ENCODE results near the gene USP20.
"Not testable (repeated sequence)": the region's sequence is repeated elsewhere in the genome, so short reads cannot be mapped to it uniquely, and the experiment has no call there.

The USP20 gene

DNA sequence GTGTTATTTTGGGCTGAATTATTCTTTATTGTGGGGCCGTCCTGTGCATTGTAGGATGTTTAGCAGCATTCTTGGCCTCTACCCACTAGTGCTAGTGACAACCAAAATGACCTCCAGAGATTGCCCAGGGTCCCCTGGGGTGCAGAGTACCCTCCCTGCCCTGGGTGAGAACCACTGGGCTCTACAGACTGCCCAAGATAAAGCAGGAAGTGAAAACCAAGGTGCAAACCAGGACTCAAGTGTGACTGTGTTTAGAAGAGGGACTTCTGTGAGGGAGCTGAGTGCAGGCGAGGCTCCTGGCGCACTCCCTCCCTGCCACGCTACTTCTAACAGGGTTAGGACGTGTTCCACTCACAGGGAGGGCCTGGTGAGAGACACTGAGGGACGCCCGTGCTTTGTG lies 41.6 kb downstream of the USP20 start:
- DNase-seq, result no peak

DNA sequence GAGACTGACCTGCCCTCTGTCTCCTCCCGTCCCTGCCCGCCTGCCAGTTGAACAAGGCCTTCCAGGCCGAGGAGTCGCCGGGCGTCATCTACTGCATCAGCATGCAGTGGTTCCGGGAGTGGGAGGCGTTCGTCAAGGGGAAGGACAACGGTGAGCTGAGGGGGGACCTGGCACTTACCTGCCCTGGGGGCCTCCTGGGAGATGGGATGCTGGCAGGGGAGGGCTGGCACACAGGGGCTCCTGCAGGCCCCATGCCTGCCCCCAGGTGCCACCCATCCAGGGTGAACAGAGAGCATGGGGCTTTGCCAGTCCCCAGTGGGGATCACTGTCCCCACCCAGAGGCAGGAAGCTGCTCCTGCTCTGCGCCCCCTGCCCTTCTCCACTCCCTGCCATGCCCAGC lies 43.0 kb downstream of the USP20 start:
- no peak for DNase-seq

DNA sequence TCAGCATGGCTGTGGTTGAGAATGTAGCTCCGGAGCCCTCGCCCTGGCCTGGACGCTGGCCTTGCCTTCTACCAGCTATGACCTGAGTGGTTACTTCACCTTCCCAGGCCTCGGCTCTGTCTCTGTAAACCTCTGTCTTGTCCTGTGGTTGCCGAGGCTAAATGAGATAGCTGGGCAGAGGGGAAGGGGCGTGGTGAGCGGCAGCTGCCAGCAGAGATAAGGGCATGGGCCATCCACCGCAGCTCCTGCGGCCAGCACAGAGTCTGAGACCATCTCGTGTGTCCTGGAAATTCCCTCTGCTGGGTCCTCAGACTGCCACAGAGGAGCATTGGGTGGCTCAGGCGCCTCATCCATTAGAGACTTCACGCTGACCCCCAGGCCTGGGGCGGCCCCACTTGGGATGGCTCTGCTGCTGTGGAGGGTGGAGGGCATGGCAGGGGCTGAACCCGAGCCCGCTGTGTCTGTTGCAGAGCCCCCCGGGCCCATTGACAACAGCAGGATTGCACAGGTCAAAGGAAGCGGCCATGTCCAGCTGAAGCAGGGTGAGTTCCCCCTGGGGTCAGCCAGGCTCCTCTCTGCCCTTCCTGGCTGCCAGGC lies 43.9 kb downstream of the USP20 start:
- no peak for DNase-seq

DNA sequence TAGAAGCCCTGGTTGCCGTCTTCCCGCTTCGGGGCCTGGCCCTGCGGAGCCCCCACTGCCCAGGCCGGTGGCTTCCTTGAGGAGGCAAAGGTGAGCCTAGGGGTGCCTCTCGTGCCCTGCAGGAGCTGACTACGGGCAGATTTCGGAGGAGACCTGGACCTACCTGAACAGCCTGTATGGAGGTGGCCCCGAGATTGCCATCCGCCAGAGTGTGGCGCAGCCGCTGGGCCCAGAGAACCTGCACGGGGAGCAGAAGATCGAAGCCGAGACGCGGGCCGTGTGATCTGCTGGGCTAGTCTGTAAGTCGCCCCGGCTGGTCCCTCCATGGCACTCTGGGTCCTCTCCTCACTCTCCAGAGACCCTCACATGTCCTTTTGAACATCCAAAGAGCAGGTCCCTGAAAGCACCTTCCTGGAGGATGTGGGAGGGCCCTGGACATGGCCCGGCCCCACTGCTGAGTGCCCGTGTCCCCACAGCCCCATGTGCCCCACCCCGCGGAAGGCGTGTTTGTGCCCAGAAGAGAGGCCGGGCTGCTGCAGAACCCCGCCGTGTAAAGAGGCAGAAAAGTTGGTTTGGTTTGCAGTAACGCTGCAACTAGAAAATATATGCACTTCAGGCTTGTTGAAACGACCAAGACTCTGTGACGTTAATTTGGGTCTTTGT lies 44.9 kb downstream of the USP20 start:
- DNase-seq, result no peak

DNA sequence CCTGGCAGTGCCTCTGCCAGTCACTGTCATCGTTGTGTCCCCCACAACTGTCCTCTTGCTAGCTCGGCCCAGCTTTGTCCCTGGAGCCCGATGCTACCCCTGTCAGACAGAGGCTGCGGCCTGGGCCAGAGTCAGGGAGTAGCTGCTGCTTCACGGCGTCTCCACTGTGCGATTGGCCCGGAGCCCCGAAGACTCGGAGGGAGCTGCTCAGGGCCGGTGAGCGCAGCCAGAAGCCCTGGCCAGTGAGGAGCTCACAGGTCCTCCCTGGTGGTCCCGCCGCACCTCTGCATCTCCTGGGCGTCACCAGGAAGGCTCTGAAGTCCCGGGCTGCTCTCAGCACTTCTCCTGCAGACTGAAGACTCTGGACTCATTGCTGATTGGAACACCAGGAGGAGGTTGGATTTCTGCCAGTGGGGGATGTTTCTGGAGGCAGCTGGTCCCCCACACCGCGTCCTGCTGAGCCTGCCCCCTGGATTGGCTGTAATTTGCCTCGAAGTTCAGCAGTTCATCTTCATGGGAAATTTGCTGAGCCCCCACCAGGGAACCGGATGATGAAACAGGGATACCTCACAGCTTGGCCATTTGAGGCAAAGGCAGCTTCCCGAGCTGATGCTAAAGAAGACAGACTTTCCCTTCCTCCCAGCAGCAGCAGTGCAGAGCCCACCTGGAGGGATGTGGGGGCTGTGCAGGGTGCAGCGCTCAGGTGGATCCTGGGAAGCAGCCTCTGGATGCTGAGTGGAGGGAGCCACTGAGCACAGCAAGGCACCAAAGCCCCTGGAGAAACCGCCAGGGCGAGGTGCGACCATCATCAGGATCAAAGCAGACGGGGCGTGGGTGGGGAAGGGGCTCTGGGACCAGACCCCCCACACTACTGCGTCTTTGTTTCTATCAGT lies 45.6 kb downstream of the USP20 start:
- no peak for DNase-seq

DNA sequence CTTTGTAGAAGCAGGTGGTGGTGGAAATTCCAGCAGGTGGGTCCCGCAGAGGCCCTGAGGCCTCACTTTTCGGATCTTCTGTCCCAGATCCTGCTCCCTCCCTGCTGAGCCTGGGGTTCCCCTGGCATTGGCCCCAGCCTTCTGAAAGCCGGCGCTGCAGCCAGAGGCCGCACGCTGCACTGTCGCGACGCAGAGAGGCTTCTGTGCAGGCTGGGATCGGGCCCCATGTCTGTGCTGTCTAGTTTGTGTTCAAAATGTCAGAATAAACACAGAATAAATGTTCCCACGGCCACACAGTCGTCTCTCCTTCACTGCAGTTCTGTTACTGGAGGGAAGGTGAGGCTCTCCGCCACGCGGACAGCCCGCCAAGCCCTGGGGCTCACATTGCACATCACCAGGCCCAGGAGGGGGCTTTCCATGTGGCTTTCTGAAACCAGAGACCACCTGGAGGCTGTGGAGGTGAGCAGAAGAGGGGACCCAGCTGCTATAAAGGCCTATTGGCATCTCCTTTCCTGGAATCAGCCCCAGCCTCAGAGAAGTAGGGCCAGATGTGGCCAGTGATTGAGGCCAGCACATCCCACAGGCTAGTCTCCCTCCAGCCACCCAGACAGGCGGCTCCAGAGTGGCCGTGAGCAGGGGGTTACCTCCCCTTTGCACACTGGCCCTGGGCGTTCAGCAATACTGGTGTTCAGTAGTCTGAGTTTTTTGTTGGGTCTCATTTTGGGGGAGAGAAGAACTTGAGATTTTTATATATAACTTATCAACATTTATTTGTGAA lies 46.5 kb downstream of the USP20 start:
- no peak for DNase-seq

DNA sequence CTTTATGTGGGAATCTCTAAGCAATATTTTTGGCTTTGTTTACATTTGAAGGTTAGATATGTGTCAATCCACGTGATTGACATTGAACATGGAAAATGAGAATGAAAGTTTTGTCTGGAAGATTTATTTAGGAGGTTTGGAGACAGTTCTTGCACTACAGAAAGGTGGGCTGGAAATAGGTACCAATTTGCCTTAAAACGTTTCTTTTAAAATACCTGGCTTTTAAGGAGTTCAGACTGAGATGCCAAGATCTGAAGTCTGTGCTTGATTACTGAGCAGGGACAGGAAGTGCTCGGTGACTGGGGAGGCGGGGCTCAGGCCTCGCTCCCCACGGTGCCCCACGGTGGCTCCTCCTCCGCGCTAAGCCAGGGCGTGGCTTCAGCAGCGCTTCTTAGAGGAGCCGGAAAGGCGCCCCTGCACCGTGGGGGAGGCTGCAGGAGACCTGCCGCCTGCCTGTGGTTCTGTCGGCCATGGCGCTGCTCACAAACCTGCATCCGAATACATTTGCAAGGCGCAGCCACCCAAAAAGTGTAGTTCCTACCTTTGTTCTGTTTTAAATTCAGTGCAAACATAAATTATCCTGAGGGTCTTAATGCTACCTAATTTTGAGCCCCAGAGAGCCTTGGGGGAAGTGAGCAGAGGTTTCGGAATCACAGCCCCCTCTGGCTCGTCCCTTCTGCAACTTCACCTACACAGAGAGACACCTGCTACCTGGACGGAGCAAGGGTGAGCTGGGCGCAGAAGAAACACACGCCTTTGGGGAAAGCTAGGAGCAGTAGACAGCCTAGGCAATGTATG lies 49.2 kb downstream of the USP20 start:
- peak; percentile 94 to 96 for DNase-seq

DNA sequence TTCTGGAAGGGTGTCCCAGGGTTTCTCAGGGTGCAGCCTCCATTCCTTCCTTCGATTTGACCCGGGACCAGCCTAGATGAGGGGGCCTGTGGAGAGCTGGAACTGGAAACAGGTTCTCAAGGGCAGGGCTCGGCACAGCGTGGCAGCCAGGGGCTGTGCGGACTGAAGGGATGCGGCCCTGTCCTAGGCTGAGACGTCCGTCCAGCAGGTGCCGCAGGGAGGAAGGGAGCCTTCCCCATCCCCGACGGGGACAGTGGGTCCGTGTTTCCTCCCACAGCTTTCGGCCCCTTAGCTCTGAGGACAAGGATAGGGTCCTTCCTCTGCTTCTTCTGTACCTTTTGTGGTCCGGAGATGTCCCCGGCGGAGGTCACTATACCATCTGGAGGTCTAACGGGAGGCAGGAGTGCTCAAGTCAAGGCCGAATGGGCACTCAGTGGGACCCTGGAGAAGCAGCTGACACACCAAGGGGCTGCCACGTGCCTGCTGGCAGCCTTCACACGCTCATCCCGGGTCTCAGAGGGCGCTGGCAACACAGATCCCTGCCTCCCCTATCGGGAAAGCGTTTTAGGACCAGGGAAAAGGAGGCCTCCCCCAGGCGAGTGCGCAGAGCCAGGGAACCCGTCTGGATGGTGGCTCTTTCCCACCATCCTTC lies 49.9 kb downstream of the USP20 start:
- DNase-seq, result peak; percentile 24 to 34

DNA sequence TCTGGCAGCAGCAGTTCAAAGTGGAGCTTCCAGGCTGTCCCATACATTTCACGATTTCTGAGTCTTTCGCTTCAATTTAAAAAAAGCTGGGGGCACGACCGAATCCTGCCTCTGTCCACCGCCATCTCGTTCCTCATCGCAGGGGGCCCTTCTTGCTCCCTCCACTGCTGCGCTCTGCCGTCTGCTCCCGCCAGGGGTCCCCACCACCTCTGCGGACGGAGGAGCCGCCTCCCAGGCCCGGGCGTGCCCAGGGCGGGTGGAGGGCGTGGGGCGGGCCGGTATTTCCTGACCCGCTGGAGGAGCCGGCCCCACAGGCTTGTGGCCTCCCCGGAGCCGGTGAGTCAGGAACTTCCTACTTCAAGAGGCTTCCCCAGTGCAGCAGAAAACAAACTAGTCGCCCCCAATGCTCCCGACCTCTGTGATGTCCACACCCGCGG lies 50.4 kb downstream of the USP20 start:
- peak; percentile 88 to 90 for DNase-seq

DNA sequence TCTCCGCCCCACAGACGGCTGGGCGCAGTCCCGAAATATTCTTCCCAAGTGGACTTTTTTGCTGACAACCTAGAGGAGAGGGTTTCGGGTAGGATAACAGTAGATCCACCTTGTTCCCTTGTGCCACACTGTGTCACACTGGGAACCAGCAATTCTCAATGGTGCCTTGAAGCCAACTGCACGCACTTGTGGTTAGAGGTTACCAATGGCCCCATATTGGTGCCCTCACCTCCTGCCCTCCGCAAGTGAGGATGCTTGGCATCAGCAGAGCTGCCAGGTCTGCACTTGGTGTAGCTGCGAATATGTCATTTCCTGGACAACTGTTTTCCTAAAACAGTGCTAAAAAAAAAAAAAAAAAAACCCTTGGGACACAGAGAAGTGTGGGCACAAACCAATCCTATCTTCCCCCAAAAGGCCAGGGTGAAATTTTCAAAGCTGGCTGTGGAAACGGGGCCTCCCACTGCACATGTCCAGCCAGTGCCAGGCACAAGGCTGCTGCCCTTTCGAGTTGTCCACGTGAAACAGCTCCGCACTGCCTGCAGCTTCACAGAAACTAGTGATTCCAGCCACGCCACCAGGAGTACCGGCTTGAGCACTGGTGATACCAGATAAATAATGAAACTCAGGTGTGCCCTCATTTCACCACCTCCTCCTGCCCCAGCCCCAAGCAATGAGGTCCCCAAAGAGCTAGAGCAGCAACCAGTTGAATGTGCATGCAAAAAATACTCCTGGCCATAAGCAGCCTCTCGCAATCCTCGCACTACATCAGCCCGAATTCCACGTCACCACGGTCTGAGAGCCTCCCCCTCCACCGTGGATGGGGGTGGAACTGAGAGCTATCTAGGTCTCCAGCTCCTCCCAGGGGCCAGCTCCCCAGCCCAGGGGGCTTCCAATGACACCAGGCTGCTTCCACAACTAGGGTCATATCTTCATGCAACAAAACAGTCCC lies 51.2 kb downstream of the USP20 start:
- peak in 1 of 2 experiments; percentile 54 for DNase-seq

DNA sequence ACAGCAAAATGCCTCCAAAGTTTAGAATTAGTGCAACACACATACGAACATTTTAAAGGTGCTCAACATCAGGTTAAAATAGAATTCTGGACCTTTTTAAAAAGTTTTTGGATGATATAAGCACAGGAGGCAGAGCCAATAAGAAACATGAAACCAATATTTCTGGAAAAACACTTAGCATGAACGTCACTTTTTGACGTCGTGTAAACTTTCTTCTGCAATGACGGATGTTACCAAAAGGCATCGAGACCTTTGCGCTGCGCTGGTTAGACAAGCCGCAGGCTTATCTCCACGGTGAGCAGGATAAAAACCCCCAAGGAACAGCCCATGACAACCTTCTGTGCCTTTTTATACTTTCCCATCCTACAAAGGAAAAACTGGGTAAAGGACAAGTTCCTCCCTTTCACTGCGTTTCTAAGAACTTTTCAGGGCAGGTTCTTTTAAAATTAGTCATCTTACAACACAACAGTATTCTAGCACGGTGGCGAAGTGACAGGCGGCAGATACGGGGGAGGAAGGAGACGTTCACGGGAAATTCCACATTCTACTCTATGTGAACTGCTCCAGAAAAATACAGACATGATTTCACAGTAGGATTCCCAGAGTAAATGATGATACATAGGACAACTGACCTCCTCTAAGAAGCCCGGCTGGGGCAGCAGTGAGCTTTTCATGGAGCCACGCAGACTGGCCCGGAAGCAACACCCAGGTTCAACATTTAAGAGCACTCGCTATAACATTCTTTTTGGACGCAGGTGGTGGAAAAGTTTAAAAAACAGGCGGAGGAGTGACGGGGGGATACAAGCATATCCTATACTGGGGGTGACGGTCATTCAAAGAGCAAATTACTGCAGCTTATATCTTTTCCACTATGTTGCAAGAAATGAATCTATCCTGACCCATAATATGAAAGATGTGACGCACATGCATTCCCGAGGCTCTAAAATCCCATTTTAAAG lies 52.4 kb downstream of the USP20 start:
- peak; percentile 48 to 75 for DNase-seq

DNA sequence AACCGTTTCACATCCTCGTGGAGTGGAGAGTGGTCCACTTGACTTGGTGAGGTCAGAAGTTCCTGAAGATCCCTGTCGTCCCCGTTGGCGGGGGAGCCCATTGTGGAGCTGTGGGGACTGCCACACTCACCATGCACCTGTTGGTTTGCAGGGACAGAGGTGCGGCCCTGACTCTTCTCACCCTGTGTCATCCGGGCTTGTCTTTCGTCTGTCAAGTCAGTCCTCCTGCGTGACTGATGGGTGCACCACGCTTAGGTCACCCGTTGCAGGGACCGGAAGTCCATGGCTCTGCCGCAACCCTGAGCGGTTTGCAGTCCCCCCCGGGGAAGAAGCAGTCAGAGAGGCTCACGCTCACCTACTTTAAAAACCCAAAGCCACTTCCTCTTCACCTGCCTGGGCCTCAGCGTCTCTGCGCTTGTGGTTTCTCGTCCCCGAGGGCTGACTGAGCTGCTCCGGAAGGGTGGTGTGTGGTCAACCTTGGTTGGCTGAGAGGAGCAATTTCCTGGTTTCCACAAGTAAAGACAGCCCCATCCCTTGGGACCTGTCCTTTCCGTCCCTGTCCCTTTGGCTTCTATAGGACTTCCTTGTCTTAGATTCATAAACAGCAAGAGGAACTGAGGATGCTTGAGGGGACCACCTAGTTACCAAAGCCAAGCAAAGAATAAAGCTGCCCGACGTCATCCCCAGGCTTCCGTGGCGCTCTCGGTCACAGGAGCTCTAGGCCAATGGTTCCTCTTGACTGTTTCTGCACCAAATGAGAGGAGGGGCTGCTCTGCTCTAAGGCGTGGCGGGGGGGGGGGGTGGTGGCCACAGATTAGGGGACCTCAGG lies 53.2 kb downstream of the USP20 start:
- peak; percentile 73 to 89 for DNase-seq

DNA sequence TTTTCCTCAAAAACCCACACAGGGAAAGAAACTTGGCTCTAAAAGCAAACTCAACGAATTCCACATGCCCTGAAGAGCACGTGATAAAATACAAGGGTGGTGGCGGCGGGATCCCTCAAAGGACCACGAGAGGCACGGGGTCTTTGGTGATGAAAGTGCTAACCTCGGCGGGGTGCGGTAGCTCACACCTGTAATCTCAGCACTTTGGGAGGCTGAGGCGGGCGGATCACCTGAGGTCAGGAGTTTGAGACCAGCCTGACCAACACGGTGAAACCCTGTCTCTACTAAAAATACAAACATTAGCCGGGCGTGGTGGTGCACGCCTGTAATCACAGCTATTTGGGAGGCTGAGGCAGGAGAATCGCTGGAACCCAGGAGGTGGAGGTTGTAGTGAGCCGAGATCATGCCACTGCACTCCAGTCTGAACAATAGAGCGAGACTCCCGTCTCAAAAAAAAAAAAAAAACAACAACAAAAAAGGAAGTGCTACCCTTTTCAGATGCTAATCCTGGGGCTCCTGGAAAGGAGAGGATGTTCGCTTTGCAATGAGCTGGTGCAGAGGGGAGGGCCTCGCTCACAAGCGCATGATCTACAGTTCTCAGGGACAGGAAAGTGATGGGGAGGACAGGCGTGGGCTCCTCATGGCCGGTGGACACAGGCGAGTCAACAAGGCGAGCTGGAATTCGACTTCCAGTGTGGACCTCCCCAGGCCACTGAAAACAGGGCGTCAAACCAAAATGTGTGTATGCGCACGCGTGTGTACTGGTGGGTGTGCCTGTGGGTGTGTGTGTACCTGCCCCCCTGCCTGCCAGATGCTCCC lies 54.1 kb downstream of the USP20 start:
- peak in 1 of 2 experiments; percentile 36 for DNase-seq

DNA sequence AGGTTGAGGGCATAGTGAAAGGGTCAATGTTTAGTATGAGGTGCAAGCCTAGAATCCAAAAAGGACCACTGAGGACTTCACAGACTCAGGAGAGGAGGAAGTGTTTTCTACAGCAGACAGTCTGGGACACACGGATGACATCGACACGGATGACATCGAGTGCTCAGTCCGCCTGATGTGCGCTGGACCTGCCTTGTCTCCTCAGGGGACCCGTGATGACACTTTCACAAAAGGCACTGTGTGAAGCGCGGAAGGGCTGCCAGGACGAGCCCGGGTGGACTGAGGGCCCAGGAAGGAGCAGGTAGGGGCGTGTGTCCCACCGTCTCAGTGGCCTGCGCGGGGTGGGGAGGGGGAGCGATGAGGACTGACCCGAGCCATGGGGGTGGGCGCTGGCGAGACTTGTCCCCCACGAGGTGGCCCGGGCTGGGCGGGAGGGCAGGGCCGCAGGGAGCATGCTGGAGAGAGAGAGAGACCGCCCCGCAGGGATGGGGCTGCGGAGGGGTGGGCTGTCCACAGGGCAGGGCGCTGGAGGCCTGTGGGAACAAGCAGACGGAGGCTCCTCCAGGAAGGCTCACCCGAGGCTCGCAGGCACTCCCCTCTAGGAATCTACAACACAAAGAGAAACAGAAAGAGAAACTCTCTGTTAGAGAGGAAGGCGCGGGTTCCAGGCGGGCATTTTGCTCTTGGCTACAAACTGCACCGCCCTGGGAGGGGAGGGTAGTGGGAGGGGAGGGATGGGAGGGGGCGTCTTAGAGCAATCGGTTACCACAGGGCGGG lies 54.9 kb downstream of the USP20 start:
- DNase-seq, result peak; percentile 71 to 76

DNA sequence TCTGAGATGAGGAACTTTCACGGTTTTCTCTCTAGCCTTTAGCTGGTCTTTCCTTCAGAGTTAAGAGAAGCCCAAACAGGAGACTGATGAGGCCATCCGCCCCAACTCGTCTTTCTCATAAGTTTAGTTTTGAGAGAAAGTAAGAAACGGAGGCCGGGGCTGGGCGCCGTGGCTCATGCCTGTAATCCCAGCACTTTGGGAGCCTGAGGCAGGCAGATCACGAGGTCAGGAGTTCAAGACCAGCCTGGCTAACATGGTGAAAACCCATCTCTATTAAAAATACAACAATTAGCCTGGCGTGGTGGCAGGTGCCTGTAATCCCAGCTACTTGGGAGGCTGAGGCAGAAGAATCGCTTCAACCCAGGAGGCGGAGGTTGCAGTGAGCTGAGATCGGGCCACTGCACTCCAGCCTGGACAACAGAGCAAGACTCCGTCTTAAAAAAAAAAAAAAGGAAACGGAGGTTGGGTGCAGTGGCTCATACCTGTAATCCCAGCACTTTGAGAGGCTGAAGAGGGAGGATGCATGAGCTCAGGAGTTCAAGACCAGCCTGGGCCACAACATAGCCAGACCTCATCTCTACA lies 55.6 kb downstream of the USP20 start:
- DNase-seq, result not testable (repeated sequence)

DNA sequence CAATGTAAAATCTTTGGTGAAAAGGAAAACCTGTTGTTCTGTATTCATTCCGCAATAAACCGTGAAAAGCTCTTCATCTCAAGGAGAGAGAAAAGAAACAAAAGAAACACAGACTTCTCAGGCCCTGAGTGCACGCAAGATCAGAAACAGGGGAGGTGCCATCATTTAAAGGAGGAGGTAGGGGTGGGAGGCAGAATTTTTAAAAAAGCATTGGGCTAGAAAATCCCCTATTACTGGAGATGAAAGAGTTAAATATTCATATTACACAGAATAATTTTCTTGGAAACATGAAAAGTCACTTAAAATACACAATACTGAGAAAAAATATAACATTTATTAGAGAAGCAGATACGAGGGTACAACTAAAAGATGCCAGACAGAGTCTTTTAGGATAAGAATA lies 56.3 kb downstream of the USP20 start:
- no peak for DNase-seq

Data from stimulated activated CD4-positive, alpha-beta T cell treated with anti-CD3 and anti-CD28 coated beads, Interleukin-4, amount 100 ng/mL, for 4 hours (primary cell).